ENCODE data around the gene PRR23B. TPM values are rescaled to one million over a fixed set of nuclear protein-coding genes. Genes with fewer than 3 reads are reported as not detected.
"Not testable (repeated sequence)": the region's sequence is repeated elsewhere in the genome, so short reads cannot be mapped to it uniquely, and the experiment has no call there.

PRR23B gene
- not detected for total RNA-seq

GRCh38 chr3:139020868-139021234 lies at the start of gene PRR23B:
TSS of gene PRR23B (minus strand) at chr3:139020926. CDS start at chr3:139020661, 265 bp downstream.
- no peaks in the 10 kb centered on the region for H3K4me1 Mint-ChIP-seq
- H3K27ac Mint-ChIP-seq = no peak within 1 kb of the TSS
- DNase-seq = no peak
- H3K27me3 Mint-ChIP-seq = no peaks in the 10 kb centered on the region
- H3K9me3 Mint-ChIP-seq = peaks cover 3% of the 10 kb centered on the region
- H3K4me3 Mint-ChIP-seq = no peak within 1 kb of the TSS
- no peaks in the 10 kb centered on the region for H3K36me3 Mint-ChIP-seq (ENCODE audit: low read depth)
- ChIA-PET POLR2A (no interaction called here), CTCF (no interaction called here)

- Mint-ChIP-seq H3K4me3 (no peak overlapping the region), H3K36me3 (ENCODE audit: low read depth) (no peaks in the 10 kb centered on the region)
- CTCF ChIA-PET = no interaction called here
Observed at GRCh38 chr3:139062918-139063317, 42.2 kb upstream of the PRR23B start.

GRCh38 chr3:139052802-139053600 lies 32.3 kb upstream of the PRR23B start:
- no peaks in the 10 kb centered on the region for H3K27me3 Mint-ChIP-seq
- DNase-seq = no peak
- peaks cover 11% of the 10 kb centered on the region for H3K9me3 Mint-ChIP-seq
- H3K4me3 Mint-ChIP-seq = no peak overlapping the region
- no peaks in the 10 kb centered on the region for H3K36me3 Mint-ChIP-seq (ENCODE audit: low read depth)
- ChIA-PET POLR2A (no interaction called here), CTCF (no interaction called here)
- H3K27ac Mint-ChIP-seq = no peak overlapping the region
- no peaks in the 10 kb centered on the region for H3K4me1 Mint-ChIP-seq

More at GRCh38 chr3:139062918-139063317, 42.2 kb upstream of the PRR23B start:
- Mint-ChIP-seq H3K4me1 (no peaks in the 10 kb centered on the region), H3K27ac (no peak overlapping the region), H3K27me3 (peaks cover 13% of the 10 kb centered on the region), H3K9me3 (no peaks in the 10 kb centered on the region)
- POLR2A ChIA-PET = no interaction called here
- DNase-seq = no peak

GRCh38 chr3:139044366-139045210 lies 23.9 kb upstream of the PRR23B start, which contains the start of gene PRR23C:
TSS of gene PRR23C (minus strand) at chr3:139044892. CDS start at chr3:139044620, 272 bp downstream.
- CTCF ChIA-PET = interaction anchor here (0.6 kb wide), 1 partner anchor 13 kb away, joined by 3 read pairs; no protein-coding TSS in a partner anchor
- no peak within 1 kb of the TSS for H3K27ac Mint-ChIP-seq
- H3K9me3 Mint-ChIP-seq = peaks cover 3% of the 10 kb centered on the region
- POLR2A ChIA-PET = no interaction called here
- no peak for DNase-seq
- peaks cover 3% of the 10 kb centered on the region for H3K27me3 Mint-ChIP-seq
- no peaks in the 10 kb centered on the region for H3K4me1 Mint-ChIP-seq
- H3K4me3 Mint-ChIP-seq = no peak within 1 kb of the TSS
- no peaks in the 10 kb centered on the region for H3K36me3 Mint-ChIP-seq (ENCODE audit: low read depth)

- Mint-ChIP-seq H3K4me3 (no peak overlapping the region), H3K9me3 (peaks cover 3% of the 10 kb centered on the region), H3K27me3 (peaks cover 3% of the 10 kb centered on the region), H3K4me1 (no peaks in the 10 kb centered on the region), H3K36me3 (ENCODE audit: low read depth) (no peaks in the 10 kb centered on the region), H3K27ac (no peak overlapping the region)
- POLR2A ChIA-PET = no interaction called here
- no peak for DNase-seq
- CTCF ChIA-PET = interaction anchor here (0.6 to 1.2 kb wide), 2 partner anchors 12 to 34 kb away, joined by 3 read pairs; no protein-coding TSS in a partner anchor
Observed at GRCh38 chr3:139043554-139044365, 23.0 kb upstream of the PRR23B start.

GRCh38 chr3:139037478-139037877 lies 16.8 kb upstream of the PRR23B start:
- ChIA-PET POLR2A (no interaction called here), CTCF (no interaction called here)
- H3K4me1 Mint-ChIP-seq = no peaks in the 10 kb centered on the region

GRCh38 chr3:139032326-139033002 lies 11.7 kb upstream of the PRR23B start:
- POLR2A ChIA-PET = no interaction called here
- Mint-ChIP-seq H3K9me3 (peaks cover 3% of the 10 kb centered on the region), H3K4me1 (no peaks in the 10 kb centered on the region), H3K36me3 (ENCODE audit: low read depth) (no peaks in the 10 kb centered on the region), H3K27me3 (peaks cover 4% of the 10 kb centered on the region), H3K4me3 (no peak overlapping the region), H3K27ac (no peak overlapping the region)
- no peak for DNase-seq
- CTCF ChIA-PET = no interaction called here

More at GRCh38 chr3:139037478-139037877, 16.8 kb upstream of the PRR23B start:
- Mint-ChIP-seq H3K27ac (no peak overlapping the region), H3K4me3 (no peak overlapping the region), H3K9me3 (no peaks in the 10 kb centered on the region), H3K27me3 (peaks cover 3% of the 10 kb centered on the region), H3K36me3 (ENCODE audit: low read depth) (no peaks in the 10 kb centered on the region)
- no peak for DNase-seq

- H3K27ac Mint-ChIP-seq; H3K9me3 Mint-ChIP-seq; H3K36me3 Mint-ChIP-seq (ENCODE audit: low read depth); POLR2A ChIA-PET; CTCF ChIA-PET; H3K27me3 Mint-ChIP-seq; H3K4me3 Mint-ChIP-seq; H3K4me1 Mint-ChIP-seq; DNase-seq: not testable (repeated sequence)
Observed at GRCh38 chr3:139030576-139030975, 9.8 kb upstream of the PRR23B start.

GRCh38 chr3:139024968-139025367 lies 4.2 kb upstream of the PRR23B start:
- Mint-ChIP-seq H3K9me3 (no peaks in the 10 kb centered on the region), H3K4me1 (no peaks in the 10 kb centered on the region), H3K36me3 (ENCODE audit: low read depth) (no peaks in the 10 kb centered on the region), H3K27ac (no peak overlapping the region), H3K4me3 (no peak overlapping the region), H3K27me3 (peaks cover 3% of the 10 kb centered on the region)
- CTCF ChIA-PET = no interaction called here
- no peak for DNase-seq
- POLR2A ChIA-PET = no interaction called here

- Mint-ChIP-seq H3K4me3 (no peak overlapping the region), H3K4me1 (no peaks in the 10 kb centered on the region), H3K36me3 (ENCODE audit: low read depth) (no peaks in the 10 kb centered on the region), H3K27ac (no peak overlapping the region), H3K9me3 (peaks cover 3% of the 10 kb centered on the region), H3K27me3 (no peaks in the 10 kb centered on the region)
- DNase-seq = no peak
- POLR2A ChIA-PET = no interaction called here
- CTCF ChIA-PET = interaction anchor here (0.7 kb wide), 1 partner anchor 49 kb away, joined by 4 read pairs; no protein-coding TSS in a partner anchor
Observed at GRCh38 chr3:139020036-139020867, 474 bp downstream of the PRR23B start.

- DNase-seq = no peak
- POLR2A ChIA-PET = no interaction called here
Observed at GRCh38 chr3:139016430-139017048, 4.2 kb downstream of the PRR23B start.

More at GRCh38 chr3:139016430-139017048, 4.2 kb downstream of the PRR23B start:
- peaks cover 6% of the 10 kb centered on the region for H3K9me3 Mint-ChIP-seq
- no peak overlapping the region for H3K27ac Mint-ChIP-seq
- no peaks in the 10 kb centered on the region for H3K36me3 Mint-ChIP-seq (ENCODE audit: low read depth)
- H3K27me3 Mint-ChIP-seq = no peaks in the 10 kb centered on the region
- no peaks in the 10 kb centered on the region for H3K4me1 Mint-ChIP-seq
- H3K4me3 Mint-ChIP-seq = no peak overlapping the region
- CTCF ChIA-PET = no interaction called here

All from activated CD4-positive, alpha-beta T cell treated with anti-CD3 and anti-CD28 coated beads, Interleukin-2, amount 10 ng/mL, durations not matched to agents 7 days and 5 days (primary cell).